GM18519 (cell line): ENCODE results near the gene THEMIS.
"Not testable (repeated sequence)": the region's sequence is repeated elsewhere in the genome, so short reads cannot be mapped to it uniquely, and the experiment has no call there.

Experiments
- ATAC-seq: cut with Tn5 transposase; IDR thresholded peaks from one replicate; pipeline ENCODE4 v1.9.1; 2021; ENCODE audit warnings: mild to moderate bottlenecking, moderate library complexity; ENCODE audit not compliant: unreplicated experiment, low FRiP score

THEMIS gene

GRCh38 chr6:127813699-127814027, 87.2 kb downstream of the THEMIS start:
- ATAC-seq: no peak

GRCh38 chr6:127812985-127813698, 87.7 kb downstream of the THEMIS start:
- no peak for ATAC-seq

- no peak for ATAC-seq
These were observed 88.8 kb downstream of the THEMIS start for GRCh38 chr6:127811900-127812570.

- ATAC-seq: no peak
These were observed 92.9 kb downstream of the THEMIS start for GRCh38 chr6:127807806-127808517.

GRCh38 chr6:127796713-127797112, 104.1 kb downstream of the THEMIS start:
- no peak for ATAC-seq

- no peak for ATAC-seq
These were observed 106.5 kb downstream of the THEMIS start for GRCh38 chr6:127794405-127794804.

GRCh38 chr6:127793396-127793795, 107.5 kb downstream of the THEMIS start:
- no peak for ATAC-seq

GRCh38 chr6:127792616-127793015, 108.2 kb downstream of the THEMIS start:
- no peak for ATAC-seq

- no peak for ATAC-seq
These were observed 108.9 kb downstream of the THEMIS start for GRCh38 chr6:127791779-127792528.

- ATAC-seq: no peak
These were observed 110.3 kb downstream of the THEMIS start for GRCh38 chr6:127790571-127790970.

GRCh38 chr6:127786109-127786508, 114.7 kb downstream of the THEMIS start:
- no peak for ATAC-seq

- no peak for ATAC-seq
These were observed 116.4 kb downstream of the THEMIS start for GRCh38 chr6:127784468-127784867.

- not testable (repeated sequence) for ATAC-seq
These were observed 119.1 kb downstream of the THEMIS start for GRCh38 chr6:127781636-127782272.

- no peak for ATAC-seq
These were observed 124.5 kb downstream of the THEMIS start for GRCh38 chr6:127776320-127776719.

- ATAC-seq: no peak
These were observed 125.5 kb downstream of the THEMIS start for GRCh38 chr6:127775371-127775770.

- ATAC-seq: no peak
These were observed 132.1 kb downstream of the THEMIS start for GRCh38 chr6:127768745-127769144.

- ATAC-seq: no peak
These were observed 132.6 kb downstream of the THEMIS start for GRCh38 chr6:127768223-127768622.

- ATAC-seq: no peak
These were observed 134.9 kb downstream of the THEMIS start for GRCh38 chr6:127765949-127766348.

GRCh38 chr6:127762284-127762683, 138.6 kb downstream of the THEMIS start:
- no peak for ATAC-seq

GRCh38 chr6:127761084-127761483, 139.8 kb downstream of the THEMIS start:
- no peak for ATAC-seq
